Measurements from ENCODE around the gene CDKAL1. TPM values are rescaled to one million over a fixed set of nuclear protein-coding genes. Genes with fewer than 3 reads are reported as not detected.

Gene CDKAL1
- total and polyA plus RNA-seq, 10 of the 15 experiments (the other 5 are each of a cell fraction or from before 2014, with no cell fraction given) = 10.7 to 26.9 (median 17.3) TPM

DNA sequence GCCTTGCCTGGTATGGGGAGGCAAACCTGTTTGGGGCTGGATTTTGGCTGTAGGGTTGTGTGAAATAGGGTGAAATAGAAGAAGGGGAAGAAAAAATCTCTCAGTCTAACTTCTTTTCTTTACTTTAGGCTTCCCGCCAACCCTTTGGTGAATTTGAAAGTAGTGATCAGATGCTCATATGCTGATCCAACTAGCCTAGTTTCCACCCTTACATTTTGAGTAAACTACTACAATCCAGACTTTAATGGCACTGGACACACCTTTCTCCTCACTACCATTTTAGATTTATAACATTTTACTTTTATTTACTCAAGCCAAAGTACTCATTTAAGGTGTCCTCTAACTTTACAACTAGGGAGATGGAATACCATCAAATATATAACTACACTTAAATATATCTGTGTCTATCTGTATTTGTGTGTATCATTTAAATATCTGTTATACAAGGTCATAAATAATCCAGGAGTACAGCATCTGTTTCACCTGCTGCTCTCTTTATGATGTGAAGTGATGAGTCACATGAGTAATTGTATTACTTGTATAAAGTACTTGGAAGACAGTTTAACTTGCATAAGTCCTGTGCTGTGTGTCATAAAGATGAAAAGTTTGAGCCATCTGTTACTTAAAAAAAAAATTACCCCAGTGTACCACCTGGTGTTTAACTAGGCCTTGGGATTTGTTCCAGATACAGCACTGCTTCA lies 172.1 kb downstream of the CDKAL1 start (continued):
- TF ChIP-seq, protein P1, sequence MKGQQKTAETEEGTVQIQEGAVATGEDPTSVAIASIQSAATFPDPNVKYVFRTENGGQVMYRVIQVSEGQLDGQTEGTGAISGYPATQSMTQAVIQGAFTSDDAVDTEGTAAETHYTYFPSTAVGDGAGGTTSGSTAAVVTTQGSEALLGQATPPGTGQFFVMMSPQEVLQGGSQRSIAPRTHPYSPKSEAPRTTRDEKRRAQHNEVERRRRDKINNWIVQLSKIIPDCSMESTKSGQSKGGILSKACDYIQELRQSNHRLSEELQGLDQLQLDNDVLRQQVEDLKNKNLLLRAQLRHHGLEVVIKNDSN (IDR thresholded peaks at IDR 0.05; ENCODE audit: borderline replicate concordance, extremely low read length, insufficient read depth, low read depth, low read length) = no peak
- TF ChIP-seq CHD2 (IDR thresholded peaks at IDR 0.05; ENCODE audit: borderline replicate concordance, low read depth, low read length) (no peak), MTA2 (IDR thresholded peaks at IDR 0.05; ENCODE audit: low read depth) (no peak), KLF5 (IDR thresholded peaks at IDR 0.05; ENCODE audit: partially characterized antibody) (no peak), ZNF687 (IDR thresholded peaks at IDR 0.05) (no peak), BMI1 (IDR thresholded peaks at IDR 0.05; ENCODE audit: borderline replicate concordance) (no peak), EED (IDR thresholded peaks at IDR 0.05; ENCODE audit: low read depth) (no peak; the same call in 1 of the 2 replicates)
- TF ChIP-seq, protein P2, sequence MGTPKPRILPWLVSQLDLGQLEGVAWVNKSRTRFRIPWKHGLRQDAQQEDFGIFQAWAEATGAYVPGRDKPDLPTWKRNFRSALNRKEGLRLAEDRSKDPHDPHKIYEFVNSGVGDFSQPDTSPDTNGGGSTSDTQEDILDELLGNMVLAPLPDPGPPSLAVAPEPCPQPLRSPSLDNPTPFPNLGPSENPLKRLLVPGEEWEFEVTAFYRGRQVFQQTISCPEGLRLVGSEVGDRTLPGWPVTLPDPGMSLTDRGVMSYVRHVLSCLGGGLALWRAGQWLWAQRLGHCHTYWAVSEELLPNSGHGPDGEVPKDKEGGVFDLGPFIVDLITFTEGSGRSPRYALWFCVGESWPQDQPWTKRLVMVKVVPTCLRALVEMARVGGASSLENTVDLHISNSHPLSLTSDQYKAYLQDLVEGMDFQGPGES (IDR thresholded peaks at IDR 0.05) = no peak
